CD4-positive, alpha-beta T cell treated with Interleukin-2 at 100 ng/mL for 4 hours (primary cell): ENCODE data around the gene SIRT7.

ENCODE experiments used
- DNase-seq: peaks from one replicate; pipeline ENCODE4 v3.0.0-alpha.2; 2020; ENCODE audit warnings: low spot score

The SIRT7 gene

DNA sequence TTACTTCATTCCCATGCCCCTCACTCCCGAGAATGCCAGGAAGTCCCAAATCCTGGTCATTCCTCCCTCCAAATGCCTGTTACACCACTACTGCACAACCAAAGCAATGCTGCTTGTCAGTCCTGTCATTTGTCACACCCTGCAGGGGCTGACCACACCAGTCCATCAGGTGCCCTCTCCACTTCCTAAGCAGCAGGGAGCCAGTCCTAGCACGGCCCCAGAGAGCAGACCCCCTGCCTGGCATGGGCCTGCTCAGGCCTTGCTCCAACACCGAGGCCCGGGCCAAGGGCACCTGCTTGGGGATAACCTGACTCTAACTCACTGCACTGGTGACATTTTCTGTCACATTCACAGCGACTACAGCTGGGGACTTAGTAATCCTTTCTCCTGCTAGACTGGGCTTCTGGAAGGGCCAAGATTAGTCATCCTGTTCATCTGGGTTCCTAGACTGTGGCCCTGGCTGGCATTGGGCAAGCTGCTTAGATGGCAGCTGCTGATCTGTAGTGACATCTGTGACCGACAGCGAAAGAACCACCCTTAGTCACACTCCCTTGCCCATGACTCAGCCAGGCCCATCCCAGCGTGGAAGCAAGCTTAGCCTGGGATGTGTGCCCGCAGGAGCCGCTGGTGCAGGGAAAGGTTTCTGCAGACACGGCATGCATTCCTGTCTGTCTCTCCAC lies 32.0 kb downstream of the SIRT7 start:
- DNase-seq, result no peak

DNA sequence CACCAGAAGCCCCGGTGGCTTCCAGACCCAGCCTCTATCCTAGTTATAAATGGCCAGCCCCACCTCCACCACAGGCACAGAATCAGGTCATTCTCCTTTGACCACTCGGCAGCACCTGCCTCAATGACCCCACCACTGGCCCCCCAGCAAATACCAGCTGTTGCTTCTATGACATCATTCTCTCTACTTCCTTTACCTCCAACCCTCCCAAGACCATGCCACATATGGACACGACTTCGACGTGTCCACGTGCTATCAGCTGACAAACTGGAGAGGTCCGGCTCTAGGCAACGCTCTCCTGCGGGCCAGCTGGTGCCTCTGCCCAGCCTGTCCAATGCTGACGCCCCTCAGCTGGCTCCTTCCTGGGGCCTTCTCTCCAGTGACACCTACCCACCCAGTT lies 32.5 kb downstream of the SIRT7 start:
- DNase-seq, result no peak

DNA sequence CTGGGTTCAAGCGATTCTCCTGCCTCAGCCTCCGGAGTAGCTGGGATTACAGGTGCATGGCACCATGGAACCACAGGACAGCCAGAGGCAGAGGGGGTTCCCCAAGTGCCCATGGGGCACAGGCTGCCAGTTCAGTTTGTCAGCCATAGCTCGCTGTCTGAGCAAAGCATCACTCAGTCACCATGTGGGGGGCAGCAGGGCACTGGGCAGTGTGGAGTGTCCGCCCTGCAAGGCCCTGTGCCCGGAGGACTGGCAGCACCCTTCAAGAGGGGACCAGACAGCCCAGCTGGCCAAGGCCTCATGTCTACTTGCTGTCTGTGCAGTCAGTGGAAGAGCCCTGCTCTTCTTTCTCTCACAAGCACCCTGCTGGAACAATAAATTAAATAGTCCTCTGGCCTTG lies 33.0 kb downstream of the SIRT7 start:
- no peak for DNase-seq

- DNase-seq, result no peak
These were observed 33.5 kb downstream of the SIRT7 start for GRCh38 chr17:81884520-81884919.

DNA sequence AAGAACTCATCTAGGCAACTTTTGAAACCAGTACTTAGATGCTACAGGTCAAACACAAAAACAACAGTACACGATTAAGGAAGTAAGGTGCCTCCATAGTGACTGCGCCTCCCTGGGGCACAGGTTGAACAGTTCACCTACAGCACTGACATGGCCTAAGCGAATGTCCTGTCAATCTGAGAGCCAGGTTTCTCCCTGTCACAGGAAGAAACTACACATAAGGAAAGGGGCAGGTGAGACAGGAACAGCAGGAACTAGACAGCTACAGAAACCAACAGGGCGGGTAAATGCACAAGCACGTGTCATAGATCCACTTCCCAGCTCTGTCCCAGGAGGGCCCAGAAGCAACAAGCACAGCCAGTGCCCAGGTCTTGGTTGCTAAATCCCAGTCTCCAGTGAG lies 38.9 kb downstream of the SIRT7 start:
- DNase-seq, result no peak

DNA sequence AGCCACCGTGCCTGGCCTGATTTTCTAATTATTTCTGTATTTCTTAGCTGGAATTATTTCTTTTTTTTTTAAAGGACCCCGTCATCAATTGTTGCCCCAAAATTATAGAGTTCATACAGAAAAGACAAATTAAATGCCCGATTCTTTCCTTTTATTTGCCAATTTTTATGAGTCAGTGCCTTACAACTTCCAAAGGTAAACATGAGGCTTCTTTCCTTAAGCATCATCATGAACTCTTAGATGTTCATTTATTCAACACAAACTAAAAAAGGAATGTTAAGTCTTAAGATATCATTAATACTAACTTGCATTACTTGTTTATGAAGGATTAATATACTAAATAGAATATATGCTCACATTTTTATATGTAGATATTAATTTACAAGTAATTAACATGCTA lies 39.7 kb downstream of the SIRT7 start:
- DNase-seq, result no peak

DNA sequence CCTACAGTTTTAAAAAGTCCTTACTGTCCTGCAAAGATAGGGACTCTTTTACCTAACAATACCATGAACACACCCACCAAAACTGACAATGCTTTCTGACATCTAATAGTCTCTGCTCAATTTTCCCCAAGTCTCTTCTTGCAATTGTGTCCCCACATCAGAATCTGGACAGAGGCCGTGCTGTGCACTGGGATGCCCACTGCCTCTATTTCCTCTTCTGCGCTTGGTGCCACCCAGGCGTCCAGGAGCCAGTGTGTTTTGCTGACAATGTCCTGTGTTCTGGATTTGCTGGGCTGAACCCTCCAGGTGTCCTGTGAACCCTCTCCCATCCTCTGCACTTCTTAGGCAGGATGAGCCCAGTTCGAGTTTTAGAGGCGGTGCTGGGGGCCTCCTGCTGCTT lies 40.4 kb downstream of the SIRT7 start:
- no peak for DNase-seq

- DNase-seq, result peak; percentile 95
These were observed 46.4 kb downstream of the SIRT7 start for GRCh38 chr17:81871387-81872230.

DNA sequence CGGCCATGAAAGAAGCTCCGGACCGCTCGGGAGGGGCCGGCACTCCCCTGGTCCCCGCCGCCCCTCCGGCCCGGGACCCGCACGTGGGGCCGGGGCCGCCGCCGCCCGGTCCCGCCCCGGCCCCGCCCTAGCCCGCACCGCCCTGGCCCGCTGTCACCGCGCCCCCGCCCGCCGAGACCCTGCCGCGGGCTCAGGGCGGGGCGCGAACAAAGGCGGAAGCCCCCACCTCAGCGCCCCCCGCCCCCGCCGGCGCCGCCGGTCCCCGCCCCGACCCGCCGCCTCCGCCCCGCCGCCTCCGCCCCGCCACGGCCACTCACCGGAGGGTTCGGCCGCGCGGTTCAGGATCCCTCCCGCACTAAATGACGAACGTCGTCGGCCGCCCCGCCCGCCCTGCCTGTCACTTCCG lies 47.0 kb downstream of the SIRT7 start, which contains the start of gene ARHGDIA:
Gene ARHGDIA (minus strand): TSS at position 357 of the 406 bp plus-strand sequence. CDS start 1,407 bp downstream, outside the sequence.
- no peak for DNase-seq

DNA sequence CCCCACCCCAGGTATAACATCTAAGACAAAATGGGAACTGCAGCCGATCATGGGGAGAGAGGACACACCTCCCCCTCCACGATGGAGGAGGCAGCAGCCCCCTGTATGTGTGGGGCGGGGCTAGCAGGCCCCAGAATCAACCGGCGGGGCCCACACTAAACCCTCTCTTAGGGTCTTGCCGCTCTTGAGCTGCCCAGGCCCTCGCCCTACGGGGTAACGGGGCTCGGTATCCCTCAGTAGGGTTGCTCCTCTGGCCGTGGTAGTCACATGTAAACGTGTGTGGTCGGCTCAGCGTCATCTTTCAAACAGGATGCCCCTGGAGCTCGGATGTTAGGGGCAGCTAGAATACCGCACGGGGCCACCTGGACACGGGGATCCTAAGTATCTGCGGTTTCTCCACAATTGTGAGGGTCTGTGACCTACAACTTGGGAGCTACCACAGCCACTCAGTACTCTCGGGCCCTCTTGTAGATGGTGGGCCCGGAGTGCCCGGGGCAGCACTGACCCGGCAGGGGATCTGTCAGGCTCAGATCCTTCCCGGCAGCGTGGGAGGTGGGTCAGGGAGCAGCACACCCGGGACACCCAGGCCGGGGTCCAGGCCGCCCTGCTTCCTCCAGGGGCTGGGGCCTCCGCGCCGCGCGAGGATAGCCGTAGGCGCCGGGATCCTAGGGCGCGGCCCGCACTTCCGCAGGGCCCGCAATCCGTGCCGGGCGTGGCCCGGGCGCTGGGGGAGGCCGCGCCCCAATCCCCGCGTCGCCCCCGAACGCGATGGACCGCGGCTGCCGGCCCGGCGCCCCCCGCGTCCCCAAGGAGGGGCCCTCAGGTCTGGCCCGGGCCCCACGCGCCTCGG lies 47.6 kb downstream of the SIRT7 start:
- DNase-seq, result peak; percentile 44

GRCh38 chr17:81869221-81870130 lies 48.5 kb downstream of the SIRT7 start:
- peak; percentile 27 for DNase-seq

DNA sequence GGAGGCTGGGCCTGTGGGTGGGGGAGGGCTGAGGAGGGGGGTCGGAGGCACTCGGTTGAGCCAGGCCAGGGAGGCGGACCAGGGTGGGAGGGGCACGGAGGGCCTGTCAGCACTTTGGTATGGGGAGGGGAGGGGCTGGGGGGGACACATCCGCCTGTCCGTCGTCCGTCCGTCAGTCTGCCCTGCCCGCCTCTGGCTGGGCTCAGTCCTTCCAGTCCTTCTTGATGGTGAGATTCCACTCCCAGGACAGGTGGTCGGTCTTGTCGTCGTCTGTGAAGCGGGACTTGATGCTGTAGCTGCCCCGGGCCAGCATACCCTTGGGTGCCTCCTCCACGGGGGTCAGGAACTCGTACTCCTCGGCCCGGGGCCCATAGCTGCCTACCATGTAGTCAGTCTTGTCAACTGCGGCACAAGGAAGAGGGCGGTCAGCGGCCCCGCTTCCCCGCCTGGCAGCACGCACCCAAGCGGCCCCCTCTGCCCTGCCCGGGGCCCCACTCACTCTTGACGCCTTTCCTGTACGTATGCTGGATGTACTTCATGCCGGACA lies 49.2 kb downstream of the SIRT7 start:
- no peak for DNase-seq

- no peak for DNase-seq
These were observed 49.8 kb downstream of the SIRT7 start for GRCh38 chr17:81867991-81868673.

- no peak for DNase-seq
These were observed 50.6 kb downstream of the SIRT7 start for GRCh38 chr17:81867170-81867990.

DNA sequence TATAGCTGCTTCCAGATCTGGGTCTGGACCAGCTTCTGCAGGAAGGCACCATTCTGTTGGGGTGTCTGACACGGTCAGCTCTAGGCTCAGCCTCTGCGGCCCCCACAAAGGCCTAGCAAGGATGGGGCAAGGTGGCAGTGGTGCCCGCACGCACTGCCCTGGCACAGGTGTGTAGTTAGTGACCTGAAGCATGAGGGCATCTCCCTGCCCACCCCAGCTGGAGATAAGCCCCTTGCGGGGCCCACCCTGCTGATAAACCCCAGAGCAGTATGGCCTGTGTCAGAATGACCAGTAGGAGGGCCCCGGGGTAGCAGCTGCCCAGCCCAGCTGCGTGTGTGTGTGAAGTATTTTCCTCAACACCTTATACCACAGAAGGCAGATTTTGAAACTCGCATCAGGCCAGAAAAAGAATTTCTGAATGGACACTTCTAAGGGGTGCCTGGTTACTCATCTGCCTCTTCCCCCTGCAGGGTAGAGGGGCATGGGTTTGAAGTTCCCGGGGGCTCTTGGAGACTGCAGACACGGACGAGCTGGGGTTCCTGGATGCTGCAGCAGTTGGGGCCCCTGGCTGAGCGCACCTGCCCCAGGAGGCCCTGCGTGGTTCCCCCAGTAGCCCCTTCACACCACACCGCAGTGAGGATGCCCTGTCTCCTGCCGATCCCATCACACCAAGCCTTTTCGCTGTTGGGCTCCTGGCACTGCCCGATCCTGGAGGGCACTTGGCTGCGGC lies 51.4 kb downstream of the SIRT7 start:
- DNase-seq, result no peak

- DNase-seq, result no peak
These were observed 52.1 kb downstream of the SIRT7 start for GRCh38 chr17:81865733-81866439.

- DNase-seq, result no peak
These were observed 52.6 kb downstream of the SIRT7 start for GRCh38 chr17:81865358-81865732.
